GM12878 (cell line): ENCODE measurements around the gene TBC1D32.

Source experiments
- JUND ChIP-seq: IDR thresholded peaks from 2 replicates; pipeline ENCODE4 v1.6.1; 2012; ENCODE audit warnings: low read depth, mild to moderate bottlenecking, low read length, improper control_type of control experiment, moderate library complexity
- KAT2A ChIP-seq: conservative IDR thresholded peaks from 2 replicates; pipeline ENCODE4 v1.6.1; 2011; ENCODE audit warnings: low read depth, low read length; ENCODE audit not compliant: control insufficient read depth
- ZNF274 ChIP-seq: IDR thresholded peaks from one replicate; pipeline ENCODE4 v1.8.0; 2011; ENCODE audit not compliant: insufficient read length, insufficient read depth
- TF ChIP-seq, protein P1 (sequence below), 3 experiments: IDR thresholded peaks in 2 of 3; conservative IDR thresholded peaks in 1 of 3; 2 replicates each; pipeline ENCODE4 v1.5.1; 2011; ENCODE audit warnings: low read depth in 3 of 3, low read length in 3 of 3, mild to moderate bottlenecking in 3 of 3, control low read depth in 2 of 3, moderate library complexity in 2 of 3, inconsistent platforms in 1 of 3, mixed read lengths in 1 of 3; ENCODE audit not compliant: control insufficient read depth in 2 of 3, insufficient read depth in 1 of 3; ENCODE audit errors: extremely low read depth in 1 of 3

DNA sequence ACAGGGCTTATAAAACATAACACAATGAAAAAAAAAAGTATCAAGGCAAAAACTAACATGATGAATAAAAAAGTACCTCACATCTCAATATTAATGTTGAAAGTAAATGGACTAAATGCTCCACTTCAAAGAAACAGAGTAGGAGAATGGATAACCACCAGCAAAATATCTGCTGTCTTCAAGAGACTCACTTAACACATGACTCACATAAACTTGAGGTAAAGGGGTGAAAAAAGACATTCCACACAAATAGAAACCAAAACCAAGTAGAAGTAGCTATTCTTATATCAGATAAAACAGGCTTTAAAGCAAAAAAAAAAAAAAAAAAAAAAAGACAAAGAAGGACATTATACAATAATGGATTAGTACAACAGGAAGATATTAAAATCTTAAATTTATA lies 86.9 kb downstream of the TBC1D32 start:
- no peak for TF ChIP-seq JUND
- TF ChIP-seq, protein P1, sequence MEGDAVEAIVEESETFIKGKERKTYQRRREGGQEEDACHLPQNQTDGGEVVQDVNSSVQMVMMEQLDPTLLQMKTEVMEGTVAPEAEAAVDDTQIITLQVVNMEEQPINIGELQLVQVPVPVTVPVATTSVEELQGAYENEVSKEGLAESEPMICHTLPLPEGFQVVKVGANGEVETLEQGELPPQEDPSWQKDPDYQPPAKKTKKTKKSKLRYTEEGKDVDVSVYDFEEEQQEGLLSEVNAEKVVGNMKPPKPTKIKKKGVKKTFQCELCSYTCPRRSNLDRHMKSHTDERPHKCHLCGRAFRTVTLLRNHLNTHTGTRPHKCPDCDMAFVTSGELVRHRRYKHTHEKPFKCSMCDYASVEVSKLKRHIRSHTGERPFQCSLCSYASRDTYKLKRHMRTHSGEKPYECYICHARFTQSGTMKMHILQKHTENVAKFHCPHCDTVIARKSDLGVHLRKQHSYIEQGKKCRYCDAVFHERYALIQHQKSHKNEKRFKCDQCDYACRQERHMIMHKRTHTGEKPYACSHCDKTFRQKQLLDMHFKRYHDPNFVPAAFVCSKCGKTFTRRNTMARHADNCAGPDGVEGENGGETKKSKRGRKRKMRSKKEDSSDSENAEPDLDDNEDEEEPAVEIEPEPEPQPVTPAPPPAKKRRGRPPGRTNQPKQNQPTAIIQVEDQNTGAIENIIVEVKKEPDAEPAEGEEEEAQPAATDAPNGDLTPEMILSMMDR (IDR thresholded peaks at IDR 0.05 in 2 of 3, conservative IDR thresholded peaks at IDR 0.05 in 1 of 3; ENCODE audit: control insufficient read depth in 2 of 3, extremely low read depth in 1 of 3, insufficient read depth in 1 of 3, low read depth in 3 of 3, low read length in 3 of 3): no peak
- no peak for TF ChIP-seq ZNF274
- no peak for TF ChIP-seq KAT2A
